ENCODE measurements around the gene PRG3.

The PRG3 gene

DNA sequence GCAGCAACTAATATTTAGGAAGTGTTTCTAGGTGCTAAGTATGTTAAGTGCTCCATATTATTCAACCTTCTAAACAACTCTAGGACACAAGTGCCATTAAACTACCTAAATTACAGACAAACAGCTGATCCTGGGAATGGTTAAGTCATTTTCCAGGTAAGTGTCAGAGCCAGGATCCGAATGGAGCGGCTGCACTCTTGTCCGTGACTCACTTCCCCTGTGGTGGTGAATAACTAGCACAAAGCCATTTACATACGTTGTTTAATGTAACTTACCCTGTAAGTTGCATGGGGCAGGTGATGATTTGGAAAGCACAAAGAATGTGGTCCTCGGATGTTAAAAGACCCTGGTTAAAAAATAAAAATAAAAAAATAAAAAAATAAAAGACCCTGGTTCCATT lies 18.3 kb upstream of the PRG3 start:
- Histone ChIP-seq H3K9me3 (ENCODE audit: control insufficient read depth, low read length) (no peaks in the 10 kb centered on the region), H3K4me1 (ENCODE audit: control insufficient read depth, insufficient read depth, low read length, poor library complexity, severe bottlenecking) (no peaks in the 10 kb centered on the region), H3K4me3 (ENCODE audit: extremely low read depth, insufficient read depth, low read length, poor library complexity, severe bottlenecking) (no peak overlapping the region), H3K36me3 (ENCODE audit: control insufficient read depth, insufficient read depth, low read length) (no peaks in the 10 kb centered on the region), H3K27ac (ENCODE audit: low read depth, low read length, severe bottlenecking) (no peak overlapping the region)
- WGBS, 2 experiments (ENCODE audit: insufficient coverage in 2 of 2), result 77% methylated on average over 4 of the region's 5 CpGs; no CpG with 5 or more reads in 1 of the 2 experiments

- H3K36me3 ChIP-seq (ENCODE audit: control insufficient read depth, insufficient read depth, low read length), result no peaks in the 10 kb centered on the region
- no peaks in the 10 kb centered on the region for H3K9me3 ChIP-seq (ENCODE audit: control insufficient read depth, low read length)
- no peak overlapping the region for H3K4me3 ChIP-seq (ENCODE audit: extremely low read depth, insufficient read depth, low read length, poor library complexity, severe bottlenecking)
- no peak overlapping the region for H3K27ac ChIP-seq (ENCODE audit: low read depth, low read length, severe bottlenecking)
- H3K4me1 ChIP-seq (ENCODE audit: control insufficient read depth, insufficient read depth, low read length, poor library complexity, severe bottlenecking), result no peaks in the 10 kb centered on the region
- WGBS, 2 experiments (ENCODE audit: insufficient coverage in 2 of 2), result 74 to 76% methylated on average over 3 to 4 of the region's 4 CpGs
These were observed 16.5 kb upstream of the PRG3 start for GRCh38 chr11:57397394-57397990.

DNA sequence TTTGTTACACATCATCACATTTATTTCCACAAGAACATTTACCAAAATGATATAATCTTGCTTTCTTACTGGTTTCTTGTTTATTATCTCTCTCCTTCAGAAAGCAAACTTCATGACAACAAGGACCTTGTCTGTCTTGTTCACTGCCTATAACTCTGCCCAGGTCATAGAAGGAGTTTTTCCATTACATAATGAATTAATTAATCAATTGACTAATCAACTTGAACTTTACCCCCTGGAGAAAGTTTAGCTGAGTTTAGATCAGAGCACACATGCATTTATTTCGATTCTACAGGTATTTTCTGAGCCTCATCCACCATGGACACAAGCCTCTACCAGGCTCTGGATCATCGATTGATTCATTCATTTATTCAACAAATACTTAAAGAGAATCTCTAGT lies 15.8 kb upstream of the PRG3 start:
- H3K27ac ChIP-seq (ENCODE audit: low read depth, low read length, severe bottlenecking), result no peak overlapping the region
- H3K36me3 ChIP-seq (ENCODE audit: control insufficient read depth, insufficient read depth, low read length), result no peaks in the 10 kb centered on the region
- no peaks in the 10 kb centered on the region for H3K4me1 ChIP-seq (ENCODE audit: control insufficient read depth, insufficient read depth, low read length, poor library complexity, severe bottlenecking)
- 71% methylated on average over 2 of the region's 2 CpGs; no CpG with 5 or more reads in 1 of the 2 experiments for whole genome bisulfite sequencing, 2 experiments (ENCODE audit: insufficient coverage in 2 of 2)
- H3K4me3 ChIP-seq (ENCODE audit: extremely low read depth, insufficient read depth, low read length, poor library complexity, severe bottlenecking), result no peak overlapping the region
- no peaks in the 10 kb centered on the region for H3K9me3 ChIP-seq (ENCODE audit: control insufficient read depth, low read length)

- no peak overlapping the region for H3K27ac ChIP-seq (ENCODE audit: low read depth, low read length, severe bottlenecking)
- H3K4me1 ChIP-seq (ENCODE audit: control insufficient read depth, insufficient read depth, low read length, poor library complexity, severe bottlenecking), result no peaks in the 10 kb centered on the region
- H3K4me3 ChIP-seq (ENCODE audit: extremely low read depth, insufficient read depth, low read length, poor library complexity, severe bottlenecking), result no peak overlapping the region
- H3K9me3 ChIP-seq (ENCODE audit: control insufficient read depth, low read length), result no peaks in the 10 kb centered on the region
- H3K36me3 ChIP-seq (ENCODE audit: control insufficient read depth, insufficient read depth, low read length), result no peaks in the 10 kb centered on the region
- WGBS, 2 experiments (ENCODE audit: insufficient coverage in 2 of 2), result 89 to 91% methylated on average over 9 of the region's 11 CpGs
These were observed 15.1 kb upstream of the PRG3 start for GRCh38 chr11:57395905-57396623.

DNA sequence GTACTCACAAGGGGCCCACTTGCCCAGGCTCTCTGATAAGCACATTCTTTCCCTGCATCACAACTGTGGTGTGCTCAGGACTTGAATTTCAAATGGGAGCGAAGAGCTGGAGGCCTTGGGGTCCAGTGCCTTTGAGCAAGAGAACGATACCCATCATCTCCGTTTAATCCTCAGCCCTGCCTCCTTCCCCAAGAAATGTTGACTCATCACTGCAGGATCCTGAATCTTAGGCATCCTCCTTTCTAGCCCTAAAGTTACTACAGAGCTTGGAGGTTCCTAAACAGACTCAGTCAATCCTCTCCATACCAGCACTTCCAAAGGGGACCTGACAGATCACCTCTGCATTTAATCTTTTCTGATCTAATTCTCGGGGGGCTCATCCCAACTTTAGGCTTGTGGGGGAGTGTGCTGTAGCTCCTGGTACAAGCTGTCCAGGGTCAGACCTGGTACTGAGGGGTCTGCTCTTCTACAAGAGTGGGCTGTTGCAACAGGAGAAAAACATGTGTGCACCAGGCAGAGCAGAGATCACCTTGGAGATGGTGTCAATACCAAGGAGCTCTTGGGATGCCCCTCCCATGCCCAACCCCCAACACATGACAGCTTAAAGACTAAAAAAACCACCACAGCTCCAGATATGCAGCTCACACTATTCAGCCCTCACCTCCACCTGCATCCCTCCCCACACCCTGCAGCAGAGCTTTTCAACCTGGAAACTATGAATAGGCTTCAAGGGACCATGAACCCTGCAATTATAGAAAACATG lies 13.4 kb upstream of the PRG3 start:
- Histone ChIP-seq H3K36me3 (ENCODE audit: control insufficient read depth, insufficient read depth, low read length) (no peaks in the 10 kb centered on the region), H3K27ac (ENCODE audit: low read depth, low read length, severe bottlenecking) (no peak overlapping the region), H3K4me1 (ENCODE audit: control insufficient read depth, insufficient read depth, low read length, poor library complexity, severe bottlenecking) (no peaks in the 10 kb centered on the region), H3K9me3 (ENCODE audit: control insufficient read depth, low read length) (no peaks in the 10 kb centered on the region), H3K4me3 (ENCODE audit: extremely low read depth, insufficient read depth, low read length, poor library complexity, severe bottlenecking) (no peak overlapping the region)
- 77 to 85% methylated on average over 4 of the region's 4 CpGs for WGBS, 2 experiments (ENCODE audit: insufficient coverage in 2 of 2)

- no peaks in the 10 kb centered on the region for H3K36me3 ChIP-seq (ENCODE audit: control insufficient read depth, insufficient read depth, low read length)
- no peak overlapping the region for H3K27ac ChIP-seq (ENCODE audit: low read depth, low read length, severe bottlenecking)
- 100% methylated on average over 1 to 2 of the region's 4 CpGs for WGBS, 2 experiments (ENCODE audit: insufficient coverage in 2 of 2)
- no peak overlapping the region for H3K4me3 ChIP-seq (ENCODE audit: extremely low read depth, insufficient read depth, low read length, poor library complexity, severe bottlenecking)
- no peaks in the 10 kb centered on the region for H3K9me3 ChIP-seq (ENCODE audit: control insufficient read depth, low read length)
- no peaks in the 10 kb centered on the region for H3K4me1 ChIP-seq (ENCODE audit: control insufficient read depth, insufficient read depth, low read length, poor library complexity, severe bottlenecking)
These were observed 11.8 kb upstream of the PRG3 start for GRCh38 chr11:57392763-57393105.

DNA sequence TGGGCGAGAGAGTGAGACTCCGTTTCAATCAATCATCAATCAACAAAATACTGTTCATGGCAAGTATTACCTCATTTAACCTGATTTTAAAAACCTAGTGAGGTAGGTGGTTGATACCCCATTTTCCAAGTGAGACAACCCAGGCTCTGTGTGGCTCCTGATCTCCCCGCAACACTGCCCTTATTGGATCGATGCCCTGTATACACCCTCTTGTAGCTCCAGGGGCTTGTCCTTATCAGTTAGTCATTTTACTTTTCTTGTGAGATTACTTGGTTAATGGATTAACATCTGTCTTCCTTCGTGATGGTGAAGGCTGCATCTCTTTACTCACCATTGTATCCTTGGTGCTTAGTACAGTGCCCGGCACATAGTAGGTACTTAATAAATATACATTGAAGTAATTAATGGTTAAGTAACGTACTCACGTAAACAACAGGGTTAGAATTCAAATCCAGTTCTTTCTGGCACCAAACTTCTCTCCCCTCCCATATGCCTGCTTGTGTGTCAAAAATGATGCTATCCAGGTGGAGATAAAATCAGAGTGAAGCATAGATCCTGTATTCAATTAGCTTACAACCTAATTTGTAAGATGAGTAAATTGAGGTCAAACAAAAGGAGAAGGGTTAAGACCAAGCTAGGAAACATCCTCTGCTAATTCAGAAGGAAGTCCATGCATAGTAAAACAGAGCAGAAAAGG lies 11.3 kb upstream of the PRG3 start:
- no peak overlapping the region for H3K4me3 ChIP-seq (ENCODE audit: extremely low read depth, insufficient read depth, low read length, poor library complexity, severe bottlenecking)
- H3K4me1 ChIP-seq (ENCODE audit: control insufficient read depth, insufficient read depth, low read length, poor library complexity, severe bottlenecking), result no peaks in the 10 kb centered on the region
- WGBS, 2 experiments (ENCODE audit: insufficient coverage in 2 of 2), result 100% methylated on average over 2 of the region's 8 CpGs; no CpG with 5 or more reads in 1 of the 2 experiments
- H3K27ac ChIP-seq (ENCODE audit: low read depth, low read length, severe bottlenecking), result no peak overlapping the region
- H3K36me3 ChIP-seq (ENCODE audit: control insufficient read depth, insufficient read depth, low read length), result no peaks in the 10 kb centered on the region
- no peaks in the 10 kb centered on the region for H3K9me3 ChIP-seq (ENCODE audit: control insufficient read depth, low read length)

- Histone ChIP-seq H3K4me1 (ENCODE audit: control insufficient read depth, insufficient read depth, low read length, poor library complexity, severe bottlenecking) (no peaks in the 10 kb centered on the region), H3K27ac (ENCODE audit: low read depth, low read length, severe bottlenecking) (no peak overlapping the region), H3K4me3 (ENCODE audit: extremely low read depth, insufficient read depth, low read length, poor library complexity, severe bottlenecking) (no peak overlapping the region), H3K36me3 (ENCODE audit: control insufficient read depth, insufficient read depth, low read length) (no peaks in the 10 kb centered on the region), H3K9me3 (ENCODE audit: control insufficient read depth, low read length) (no peaks in the 10 kb centered on the region)
- 64 to 88% methylated on average over 1 to 2 of the region's 2 CpGs for WGBS, 2 experiments (ENCODE audit: insufficient coverage in 2 of 2)
These were observed 10.6 kb upstream of the PRG3 start for GRCh38 chr11:57391539-57391938.

DNA sequence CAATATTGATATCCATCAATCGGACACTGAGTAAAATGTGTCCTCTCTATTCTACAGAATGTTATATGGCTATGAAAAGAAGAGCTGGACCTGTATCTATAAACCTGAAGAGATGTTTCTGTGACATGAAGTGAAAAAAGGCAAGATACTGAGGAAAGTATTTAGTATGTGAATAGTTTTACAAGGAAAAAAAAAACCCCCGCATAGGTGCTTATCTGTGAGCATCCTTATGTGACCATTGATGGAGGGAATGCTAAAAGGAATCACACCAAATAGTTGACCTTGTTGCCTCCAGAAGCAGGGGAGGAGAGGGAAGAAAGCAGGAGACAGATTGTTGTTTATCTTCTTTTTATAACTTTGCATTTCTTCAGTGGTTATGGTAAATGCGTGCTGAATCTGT lies 10.2 kb upstream of the PRG3 start:
- no peak overlapping the region for H3K4me3 ChIP-seq (ENCODE audit: extremely low read depth, insufficient read depth, low read length, poor library complexity, severe bottlenecking)
- H3K36me3 ChIP-seq (ENCODE audit: control insufficient read depth, insufficient read depth, low read length), result no peaks in the 10 kb centered on the region
- H3K4me1 ChIP-seq (ENCODE audit: control insufficient read depth, insufficient read depth, low read length, poor library complexity, severe bottlenecking), result no peaks in the 10 kb centered on the region
- 92 to 100% methylated on average over 2 of the region's 3 CpGs for WGBS, 2 experiments (ENCODE audit: insufficient coverage in 2 of 2)
- no peaks in the 10 kb centered on the region for H3K9me3 ChIP-seq (ENCODE audit: control insufficient read depth, low read length)
- no peak overlapping the region for H3K27ac ChIP-seq (ENCODE audit: low read depth, low read length, severe bottlenecking)

- no peaks in the 10 kb centered on the region for H3K4me1 ChIP-seq (ENCODE audit: control insufficient read depth, insufficient read depth, low read length, poor library complexity, severe bottlenecking)
- 56 to 61% methylated on average over 2 of the region's 2 CpGs for WGBS, 2 experiments (ENCODE audit: insufficient coverage in 2 of 2)
- H3K27ac ChIP-seq (ENCODE audit: low read depth, low read length, severe bottlenecking), result no peak within 1 kb of the TSS
- no peaks in the 10 kb centered on the region for H3K9me3 ChIP-seq (ENCODE audit: control insufficient read depth, low read length)
- no peak within 1 kb of the TSS for H3K4me3 ChIP-seq (ENCODE audit: extremely low read depth, insufficient read depth, low read length, poor library complexity, severe bottlenecking)
- no peaks in the 10 kb centered on the region for H3K36me3 ChIP-seq (ENCODE audit: control insufficient read depth, insufficient read depth, low read length)
These were observed 9.6 kb upstream of the PRG3 start, which contains the start of gene PRG2 for GRCh38 chr11:57390535-57390934. PRG2 (minus strand) TSS chr11:57390650; CDS start chr11:57389944, 706 bp downstream.

All from mesodermal cell (in vitro differentiated cells).